ENCODE measurements around the gene STK10. TPM values are rescaled to one million over a fixed set of nuclear protein-coding genes. Genes with fewer than 3 reads are reported as not detected.

The STK10 gene
- total and polyA plus RNA-seq, 12 donors: 5.5 to 39.1 (median 19.0) TPM

DNA sequence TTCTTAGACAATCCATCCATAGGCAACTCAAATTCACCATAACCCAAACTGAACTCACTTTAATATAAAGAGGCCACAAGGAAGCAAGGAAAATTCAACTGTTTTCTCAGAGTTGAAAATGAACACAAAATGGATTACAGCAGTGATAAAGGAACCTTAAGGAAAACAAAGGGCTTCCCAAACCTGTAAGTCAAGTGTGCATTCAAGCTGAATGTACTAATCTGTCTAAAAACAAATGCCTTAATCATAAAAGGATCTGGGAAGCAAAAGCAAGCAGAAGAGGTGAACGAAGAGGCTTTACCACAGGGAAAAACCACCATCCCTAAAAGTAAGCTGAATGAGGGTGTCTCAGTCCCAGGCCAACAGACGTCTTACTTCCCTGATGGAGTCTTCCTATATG is 195.2 kb downstream of the STK10 start:
- Histone ChIP-seq H3K27me3 (no peaks in the 10 kb centered on the region), H3K36me3 (replicated peaks in 1 of 2) (no peaks in the 10 kb centered on the region), H3K9me3 (replicated peaks in 1 of 3) (no peaks in the 10 kb centered on the region), H3K4me3 (no peak overlapping the region), H3K4me1 (replicated peaks in 1 of 2) (peaks cover 6 to 19% of the 10 kb centered on the region in 2 donors), H3K27ac (no peak overlapping the region)
- DNase-seq: no peak
- TF ChIP-seq POLR2A (IDR thresholded peaks at IDR 0.05): no peak
- TF ChIP-seq, protein P1, sequence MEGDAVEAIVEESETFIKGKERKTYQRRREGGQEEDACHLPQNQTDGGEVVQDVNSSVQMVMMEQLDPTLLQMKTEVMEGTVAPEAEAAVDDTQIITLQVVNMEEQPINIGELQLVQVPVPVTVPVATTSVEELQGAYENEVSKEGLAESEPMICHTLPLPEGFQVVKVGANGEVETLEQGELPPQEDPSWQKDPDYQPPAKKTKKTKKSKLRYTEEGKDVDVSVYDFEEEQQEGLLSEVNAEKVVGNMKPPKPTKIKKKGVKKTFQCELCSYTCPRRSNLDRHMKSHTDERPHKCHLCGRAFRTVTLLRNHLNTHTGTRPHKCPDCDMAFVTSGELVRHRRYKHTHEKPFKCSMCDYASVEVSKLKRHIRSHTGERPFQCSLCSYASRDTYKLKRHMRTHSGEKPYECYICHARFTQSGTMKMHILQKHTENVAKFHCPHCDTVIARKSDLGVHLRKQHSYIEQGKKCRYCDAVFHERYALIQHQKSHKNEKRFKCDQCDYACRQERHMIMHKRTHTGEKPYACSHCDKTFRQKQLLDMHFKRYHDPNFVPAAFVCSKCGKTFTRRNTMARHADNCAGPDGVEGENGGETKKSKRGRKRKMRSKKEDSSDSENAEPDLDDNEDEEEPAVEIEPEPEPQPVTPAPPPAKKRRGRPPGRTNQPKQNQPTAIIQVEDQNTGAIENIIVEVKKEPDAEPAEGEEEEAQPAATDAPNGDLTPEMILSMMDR (IDR thresholded peaks at IDR 0.05): no peak
- intact Hi-C loops (cut with DNase I): no loop called here
- whole genome bisulfite sequencing, 4 donors: 85 to 94% (median 91%) methylated on average over 2 of the region's 2 CpGs

GRCh38 chr5:171992305-171992704 is 195.7 kb downstream of the STK10 start:
- no peak for DNase-seq
- Histone ChIP-seq H3K9me3 (replicated peaks in 1 of 3) (no peaks in the 10 kb centered on the region), H3K4me1 (replicated peaks in 1 of 2) (peaks cover 6 to 19% of the 10 kb centered on the region in 2 donors), H3K27ac (no peak overlapping the region), H3K36me3 (replicated peaks in 1 of 2) (no peaks in the 10 kb centered on the region), H3K27me3 (no peaks in the 10 kb centered on the region), H3K4me3 (no peak overlapping the region)
- TF ChIP-seq, protein P1 (IDR thresholded peaks at IDR 0.05): no peak
- no peak for TF ChIP-seq POLR2A (IDR thresholded peaks at IDR 0.05)
- 91 to 97% (median 96%) methylated on average over 3 of the region's 3 CpGs for WGBS, 4 donors
- intact Hi-C loops (cut with DNase I): no loop called here

Other genes starting within 250 kb of the STK10 start
- 10 to 100 TPM; 41.7 to 89.0 (median 63.7) TPM for gene FBXW11, start 181.6 kb downstream of the STK10 start, total RNA-seq
- gene FBXW11, start 181.6 kb downstream of the STK10 start, polyA plus RNA-seq: 10 to 100 TPM in 2 of 3 donors, 1 to 10 TPM in 1; 6.8 to 51.6 (median 11.1) TPM
- gene EFCAB9, start 5.9 kb upstream of the STK10 start, total RNA-seq: not detected
- gene EFCAB9, start 5.9 kb upstream of the STK10 start, polyA plus RNA-seq: not detected
- gene UBTD2, start 95.5 kb upstream of the STK10 start, total RNA-seq: 10 to 100 TPM; 11.4 to 24.7 (median 17.8) TPM
- gene UBTD2, start 95.5 kb upstream of the STK10 start, polyA plus RNA-seq: 10 to 100 TPM in 2 of 3 donors, 1 to 10 TPM in 1; 8.2 to 19.7 (median 11.0) TPM